NCI-H1694 treated with DMSO at 0.1 percent for 48 hours (cell line): ENCODE data around the gene ERC2.
A peak's percentile ranks its signal among the peaks of the same experiment; 100 is the strongest.

Experiments used
- DNase-seq: peaks from one replicate; lab custom pipeline; 2025; lab: John Stamatoyannopoulos, UW

The ERC2 gene

GRCh38 chr3:56424885-56425284 lies 43.4 kb downstream of the ERC2 start:
- DNase-seq = no peak

GRCh38 chr3:56424336-56424735 lies 43.9 kb downstream of the ERC2 start:
- no peak for DNase-seq

GRCh38 chr3:56423661-56424099 lies 44.6 kb downstream of the ERC2 start:
- DNase-seq = peak; percentile 10

- no peak for DNase-seq
These were observed 46.0 kb downstream of the ERC2 start for GRCh38 chr3:56422316-56422715.

- DNase-seq = no peak
These were observed 47.1 kb downstream of the ERC2 start for GRCh38 chr3:56421205-56421604.

GRCh38 chr3:56415652-56416051 lies 52.6 kb downstream of the ERC2 start:
- no peak for DNase-seq

GRCh38 chr3:56413911-56414310 lies 54.4 kb downstream of the ERC2 start:
- DNase-seq = no peak

- DNase-seq = no peak
These were observed 57.1 kb downstream of the ERC2 start for GRCh38 chr3:56411166-56411565.

- no peak for DNase-seq
These were observed 57.7 kb downstream of the ERC2 start for GRCh38 chr3:56410576-56410975.

GRCh38 chr3:56409790-56410189 lies 58.5 kb downstream of the ERC2 start:
- DNase-seq = no peak

- DNase-seq = no peak
These were observed 59.5 kb downstream of the ERC2 start for GRCh38 chr3:56408761-56409196.

GRCh38 chr3:56406826-56407515 lies 61.3 kb downstream of the ERC2 start:
- DNase-seq = no peak

- DNase-seq = no peak
These were observed 63.4 kb downstream of the ERC2 start for GRCh38 chr3:56404884-56405283.

- no peak for DNase-seq
These were observed 69.6 kb downstream of the ERC2 start for GRCh38 chr3:56398659-56399058.

GRCh38 chr3:56397798-56398197 lies 70.5 kb downstream of the ERC2 start:
- DNase-seq = no peak

GRCh38 chr3:56389183-56389830 lies 79.0 kb downstream of the ERC2 start:
- no peak for DNase-seq

GRCh38 chr3:56383092-56383491 lies 85.2 kb downstream of the ERC2 start:
- no peak for DNase-seq

- no peak for DNase-seq
These were observed 88.5 kb downstream of the ERC2 start for GRCh38 chr3:56379723-56380287.

GRCh38 chr3:56375654-56376053 lies 92.6 kb downstream of the ERC2 start:
- DNase-seq = no peak

GRCh38 chr3:56373386-56373785 lies 94.9 kb downstream of the ERC2 start:
- no peak for DNase-seq

- no peak for DNase-seq
These were observed 97.1 kb downstream of the ERC2 start for GRCh38 chr3:56370991-56371775.

- DNase-seq = no peak
These were observed 98.4 kb downstream of the ERC2 start for GRCh38 chr3:56369914-56370313.

GRCh38 chr3:56368846-56369245 lies 99.4 kb downstream of the ERC2 start:
- no peak for DNase-seq
